HepG2 (cell line): ENCODE results near the gene IFT88. TPM values are rescaled to one million over a fixed set of nuclear protein-coding genes. Genes with fewer than 3 reads are reported as not detected.

Experiments
- ATAC-seq: fragments of 200-7000 bp; cut with Tn5 transposase; 3 replicates; pipeline ENCODE4 v1.9.1; 2020; ENCODE audit warnings: mild to moderate bottlenecking, moderate library complexity
- BruUV-seq: library from RNA; stranded (reverse); fragments of 400-500 nt; replicated peaks from 2 replicates; lab custom pipeline; 2021; lab: Mats Ljungman, UMichigan
- CTCF ChIA-PET: fragments of 300-600 bp; formaldehyde crosslinking; extraction: SDS; loops from one replicate; lab custom pipeline; 2021; ENCODE audit warnings: low total read pairs, inconsistent platforms, low intra/inter-chr PET ratio; lab: Yijun Ruan, JAX
- POLR2A ChIA-PET: fragments of 350-600 bp; sonication (Branson Sonifier 250); formaldehyde crosslinking; loops from one replicate; lab custom pipeline; 2020; ENCODE audit warnings: antibody characterized with exemption, inconsistent platforms; lab: Yijun Ruan, JAX
- DNase-seq: peaks from one replicate; pipeline ENCODE4 v3.0.0-alpha.2; 2015; ENCODE audit warnings: low spot score
- FAIRE-seq: peaks from 3 replicates; lab custom pipeline; 2011; peaks lifted over from hg19 to GRCh38; lab: Jason Lieb, UNC
- H2AFZ ChIP-seq: one replicate; pipeline ENCODE4 v1.6.1; 2011; ENCODE audit warnings: low read length, inconsistent platforms
- H3K27ac ChIP-seq: fragments of 300-600 bp; 3 replicates; pipeline ENCODE4 v1.8.0; 2011; ENCODE audit warnings: mixed run types, mild to moderate bottlenecking, mixed read lengths, low read length, inconsistent platforms; ENCODE audit not compliant: insufficient read depth; ENCODE audit errors: extremely low read length
- H3K27me3 ChIP-seq, 2 experiments: fragments of 200-600 bp in 1 of 2; 2 replicates in 1 of 2; 3 replicates in 1 of 2; pipeline versions ENCODE4 v1.6.0 to v1.8.0; 2011; ENCODE audit warnings: low read length in 2 of 2, mild to moderate bottlenecking in 2 of 2, moderate library complexity in 2 of 2, inconsistent platforms in 1 of 2; ENCODE audit not compliant: insufficient read depth in 2 of 2, control insufficient read depth in 1 of 2
- H3K36me3 ChIP-seq, 2 experiments: fragments of 200-600 bp in 1 of 2; replicated peaks in 1 of 2; 2 replicates in 1 of 2; 3 replicates in 1 of 2; pipeline versions ENCODE4 v1.5.1 to v1.8.0; 2011; ENCODE audit warnings: low read length in 2 of 2, inconsistent platforms in 1 of 2; ENCODE audit not compliant: insufficient read depth in 2 of 2, control insufficient read depth in 1 of 2
- H3K4me1 ChIP-seq: 2 replicates; pipeline ENCODE4 v1.5.1; 2012; ENCODE audit warnings: low read length, inconsistent platforms; ENCODE audit not compliant: insufficient read depth
- H3K4me2 ChIP-seq: 2 replicates; pipeline ENCODE4 v1.6.0; 2011; ENCODE audit warnings: low read depth, low read length, inconsistent platforms
- H3K4me3 ChIP-seq, 3 experiments: fragments of 200-600 bp in 1 of 3; sonication (generic), shearing (Covaris generic) in 1 of 3; replicated peaks in 1 of 3; 2 replicates each; pipeline ENCODE4 v1.5.1; 2011 to 2016; ENCODE audit warnings: low read length in 3 of 3, inconsistent platforms in 2 of 3, low read depth in 2 of 3, mild to moderate bottlenecking in 2 of 3, control low read depth in 1 of 3, mixed read lengths in 1 of 3; ENCODE audit not compliant: insufficient read depth in 1 of 3
- H3K79me2 ChIP-seq: one replicate; pipeline ENCODE4 v1.6.1; 2011; ENCODE audit warnings: low read length, inconsistent platforms; ENCODE audit not compliant: insufficient read depth
- H3K9ac ChIP-seq: 2 replicates; pipeline ENCODE4 v1.6.0; 2011; ENCODE audit warnings: mild to moderate bottlenecking, low read depth, low read length, inconsistent platforms; ENCODE audit not compliant: insufficient read depth
- H3K9me3 ChIP-seq: 2 replicates; pipeline ENCODE4 v1.5.1; 2012; ENCODE audit warnings: mild to moderate bottlenecking, low read length
- H4K20me1 ChIP-seq: 2 replicates; pipeline ENCODE4 v1.6.0; 2011; ENCODE audit warnings: inconsistent platforms, mild to moderate bottlenecking, low read length, moderate library complexity; ENCODE audit not compliant: insufficient read depth
- RARA ChIP-seq: IDR thresholded peaks from 2 replicates; pipeline ENCODE4 v1.6.1; 2016; ENCODE audit warnings: missing genetic modification reagents, missing compliant biosample characterization
- ZFX ChIP-seq: sonication (generic); formaldehyde crosslinking; IDR thresholded peaks from 2 replicates; pipeline ENCODE4 v1.4.0; 2020; ENCODE audit warnings: mild to moderate bottlenecking, low read depth, missing genetic modification reagents, moderate library complexity
- WGBS: methylation state at CpG from one replicate; pipeline ENCODE4 v1.1.6; 2017; ENCODE audit warnings: low lambda C conversion rate; 5-methylcytosine and 5-hydroxymethylcytosine counted together
- in situ Hi-C: cut with HindIII; loops from 2 replicates; pipeline ENCODE4 v1.10.0; 2017; ENCODE audit warnings: low pct_unique_long_range_greater_than_20kb; ENCODE audit not compliant: extremely low pct_ligation_motif_present
- intact Hi-C: fragments of 100-400 bp; cut with micrococcal nuclease; formaldehyde crosslinking; loops from one replicate; pipeline ENCODE4 v1.10.0; 2022; ENCODE audit not compliant: unreplicated experiment
- polyA plus RNA-seq, 8 experiments: library from polyadenylated mRNA; depleted of rRNA in 3 of 8; stranded (reverse) in 7 of 8; unstranded in 1 of 8; fragments of >200 nt; fragmentation: Illumina TruSeq in 4 of 8; extraction: Trizol in 4 of 8; gene quantifications; 2 replicates each; pipeline versions ENCODE4 v1.2.1 to v1.2.3, GENCODE V29; 2011 to 2016; ENCODE audit warnings: low read depth in 4 of 8, missing spikeins in 1 of 8, mixed read lengths in 1 of 8; ENCODE audit not compliant: insufficient read depth in 1 of 8
- total RNA-seq, 5 experiments: library from RNA; depleted of rRNA; stranded (reverse); fragments of >200 nt; fragmentation: Illumina TruSeq; extraction: Trizol; gene quantifications; 2 replicates each; pipeline ENCODE4 v1.2.3, GENCODE V29; 2016; ENCODE audit warnings: low read depth in 1 of 5
- TF ChIP-seq, protein P1 (sequence below): sonication (generic); formaldehyde crosslinking; IDR thresholded peaks from 2 replicates; pipeline ENCODE4 v1.4.0; 2020; ENCODE audit warnings: missing genetic modification reagents, borderline replicate concordance
- TF ChIP-seq, protein P2 (sequence below): sonication (generic); formaldehyde crosslinking; conservative IDR thresholded peaks from 2 replicates; pipeline ENCODE4 v1.8.0; 2022; ENCODE audit warnings: low read depth, missing genetic modification reagents
- TF ChIP-seq, protein P3 (sequence below): sonication (generic); formaldehyde crosslinking; conservative IDR thresholded peaks from 2 replicates; pipeline ENCODE4 v1.4.0; 2020; ENCODE audit warnings: missing genetic modification reagents

Gene IFT88
- total and polyA plus RNA-seq, 2 of the 13 experiments (the other 11 are each of a cell fraction or from before 2014, with no cell fraction given) = 8.4 to 19.9 TPM

DNA sequence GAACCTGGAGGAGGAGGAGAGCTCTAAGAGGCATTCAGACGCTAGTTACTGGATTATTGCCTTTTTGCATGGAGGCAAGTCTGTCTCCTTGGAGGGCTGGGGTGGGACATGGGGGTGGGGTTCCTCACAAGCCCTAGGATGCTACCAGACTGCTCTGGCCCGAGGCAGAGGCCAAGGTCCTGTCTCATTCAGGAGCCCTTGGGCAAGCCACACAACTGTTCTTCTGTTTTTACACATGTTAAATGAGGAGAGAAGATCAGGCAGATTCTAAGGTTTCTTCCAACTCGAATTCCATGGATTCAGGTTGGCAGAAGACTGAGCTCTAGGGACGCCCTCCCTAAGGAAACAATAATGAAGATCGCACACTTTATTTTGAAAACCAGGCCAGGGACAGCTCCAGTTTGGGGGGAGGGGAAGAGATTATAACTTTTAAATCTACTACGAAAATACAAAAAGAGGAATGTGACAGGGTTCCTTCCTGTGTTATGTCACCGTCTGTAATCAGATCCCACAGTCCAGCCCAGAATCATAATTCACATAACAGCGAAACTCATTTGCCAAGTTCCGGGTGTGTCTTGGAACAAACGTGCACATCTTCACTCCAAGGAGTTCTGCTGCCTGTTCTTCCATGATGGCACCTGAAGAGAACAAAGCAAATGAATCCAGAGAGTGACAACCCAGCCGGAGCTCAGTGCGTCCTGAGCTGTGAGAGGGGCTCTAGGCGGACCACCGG, 161.8 kb downstream of the IFT88 start:
- no peaks in the 10 kb centered on the region for H3K79me2 ChIP-seq
- no TSS peak for BruUV-seq
- TF ChIP-seq RARA (CRISPR knock-in tag) = no peak
- TF ChIP-seq, protein P1, sequence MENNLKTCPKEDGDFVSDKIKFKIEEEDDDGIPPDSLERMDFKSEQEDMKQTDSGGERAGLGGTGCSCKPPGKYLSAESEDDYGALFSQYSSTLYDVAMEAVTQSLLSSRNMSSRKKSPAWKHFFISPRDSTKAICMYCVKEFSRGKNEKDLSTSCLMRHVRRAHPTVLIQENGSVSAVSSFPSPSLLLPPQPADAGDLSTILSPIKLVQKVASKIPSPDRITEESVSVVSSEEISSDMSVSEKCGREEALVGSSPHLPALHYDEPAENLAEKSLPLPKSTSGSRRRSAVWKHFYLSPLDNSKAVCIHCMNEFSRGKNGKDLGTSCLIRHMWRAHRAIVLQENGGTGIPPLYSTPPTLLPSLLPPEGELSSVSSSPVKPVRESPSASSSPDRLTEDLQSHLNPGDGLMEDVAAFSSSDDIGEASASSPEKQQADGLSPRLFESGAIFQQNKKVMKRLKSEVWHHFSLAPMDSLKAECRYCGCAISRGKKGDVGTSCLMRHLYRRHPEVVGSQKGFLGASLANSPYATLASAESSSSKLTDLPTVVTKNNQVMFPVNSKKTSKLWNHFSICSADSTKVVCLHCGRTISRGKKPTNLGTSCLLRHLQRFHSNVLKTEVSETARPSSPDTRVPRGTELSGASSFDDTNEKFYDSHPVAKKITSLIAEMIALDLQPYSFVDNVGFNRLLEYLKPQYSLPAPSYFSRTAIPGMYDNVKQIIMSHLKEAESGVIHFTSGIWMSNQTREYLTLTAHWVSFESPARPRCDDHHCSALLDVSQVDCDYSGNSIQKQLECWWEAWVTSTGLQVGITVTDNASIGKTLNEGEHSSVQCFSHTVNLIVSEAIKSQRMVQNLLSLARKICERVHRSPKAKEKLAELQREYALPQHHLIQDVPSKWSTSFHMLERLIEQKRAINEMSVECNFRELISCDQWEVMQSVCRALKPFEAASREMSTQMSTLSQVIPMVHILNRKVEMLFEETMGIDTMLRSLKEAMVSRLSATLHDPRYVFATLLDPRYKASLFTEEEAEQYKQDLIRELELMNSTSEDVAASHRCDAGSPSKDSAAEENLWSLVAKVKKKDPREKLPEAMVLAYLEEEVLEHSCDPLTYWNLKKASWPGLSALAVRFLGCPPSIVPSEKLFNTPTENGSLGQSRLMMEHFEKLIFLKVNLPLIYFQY (CRISPR knock-in tag) = no peak
- TF ChIP-seq, protein P2, sequence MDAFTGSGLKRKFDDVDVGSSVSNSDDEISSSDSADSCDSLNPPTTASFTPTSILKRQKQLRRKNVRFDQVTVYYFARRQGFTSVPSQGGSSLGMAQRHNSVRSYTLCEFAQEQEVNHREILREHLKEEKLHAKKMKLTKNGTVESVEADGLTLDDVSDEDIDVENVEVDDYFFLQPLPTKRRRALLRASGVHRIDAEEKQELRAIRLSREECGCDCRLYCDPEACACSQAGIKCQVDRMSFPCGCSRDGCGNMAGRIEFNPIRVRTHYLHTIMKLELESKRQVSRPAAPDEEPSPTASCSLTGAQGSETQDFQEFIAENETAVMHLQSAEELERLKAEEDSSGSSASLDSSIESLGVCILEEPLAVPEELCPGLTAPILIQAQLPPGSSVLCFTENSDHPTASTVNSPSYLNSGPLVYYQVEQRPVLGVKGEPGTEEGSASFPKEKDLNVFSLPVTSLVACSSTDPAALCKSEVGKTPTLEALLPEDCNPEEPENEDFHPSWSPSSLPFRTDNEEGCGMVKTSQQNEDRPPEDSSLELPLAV (CRISPR knock-in tag) = no peak
- TF ChIP-seq, protein P3, sequence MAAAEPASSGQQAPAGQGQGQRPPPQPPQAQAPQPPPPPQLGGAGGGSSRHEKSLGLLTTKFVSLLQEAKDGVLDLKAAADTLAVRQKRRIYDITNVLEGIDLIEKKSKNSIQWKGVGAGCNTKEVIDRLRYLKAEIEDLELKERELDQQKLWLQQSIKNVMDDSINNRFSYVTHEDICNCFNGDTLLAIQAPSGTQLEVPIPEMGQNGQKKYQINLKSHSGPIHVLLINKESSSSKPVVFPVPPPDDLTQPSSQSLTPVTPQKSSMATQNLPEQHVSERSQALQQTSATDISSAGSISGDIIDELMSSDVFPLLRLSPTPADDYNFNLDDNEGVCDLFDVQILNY (CRISPR knock-in tag) = no peak
- TF ChIP-seq ZFX (CRISPR knock-in tag) = no peak
- ChIA-PET CTCF (no interaction called here), POLR2A (no interaction called here)
- no peak overlapping the region for H2AFZ ChIP-seq
- no peak overlapping the region for H3K27ac ChIP-seq
- no peak overlapping the region for H3K9ac ChIP-seq
- H3K4me2 ChIP-seq = no peak overlapping the region
- DNase-seq (no peak), ATAC-seq (no peak), FAIRE-seq (no peak)
- no peaks in the 10 kb centered on the region for H3K36me3 ChIP-seq
- no peaks in the 10 kb centered on the region for H4K20me1 ChIP-seq
- no peaks in the 10 kb centered on the region for H3K9me3 ChIP-seq
- H3K27me3 ChIP-seq = no peaks in the 10 kb centered on the region
- 92% methylated on average over 14 of the region's 14 CpGs for WGBS
- in situ Hi-C loops (no loop called here), intact Hi-C loops (no loop called here)
- peaks cover 19% of the 10 kb centered on the region for H3K4me1 ChIP-seq
- H3K4me3 ChIP-seq = no peak overlapping the region
